ENCODE measurements around the gene CADPS2.

DNA sequence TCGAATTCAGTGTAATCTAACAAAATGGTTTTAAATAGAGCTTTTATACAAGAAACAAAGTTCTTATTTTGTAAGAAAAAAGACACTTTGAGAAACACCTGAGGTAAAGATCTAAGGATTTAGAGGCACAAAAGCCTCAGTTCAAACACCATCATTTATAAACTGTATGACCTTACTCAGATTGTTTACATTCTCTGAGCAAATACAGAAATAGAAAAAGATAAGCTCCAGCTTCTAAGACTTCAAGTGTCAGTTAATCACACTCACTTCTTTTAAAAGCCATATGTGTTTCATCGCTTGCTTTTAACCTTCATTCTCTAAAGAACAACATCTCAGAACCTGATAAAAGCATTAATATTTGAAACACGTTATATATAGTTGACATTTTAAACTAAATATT, 27.9 kb downstream of the CADPS2 start:
- TF ChIP-seq, protein P1, sequence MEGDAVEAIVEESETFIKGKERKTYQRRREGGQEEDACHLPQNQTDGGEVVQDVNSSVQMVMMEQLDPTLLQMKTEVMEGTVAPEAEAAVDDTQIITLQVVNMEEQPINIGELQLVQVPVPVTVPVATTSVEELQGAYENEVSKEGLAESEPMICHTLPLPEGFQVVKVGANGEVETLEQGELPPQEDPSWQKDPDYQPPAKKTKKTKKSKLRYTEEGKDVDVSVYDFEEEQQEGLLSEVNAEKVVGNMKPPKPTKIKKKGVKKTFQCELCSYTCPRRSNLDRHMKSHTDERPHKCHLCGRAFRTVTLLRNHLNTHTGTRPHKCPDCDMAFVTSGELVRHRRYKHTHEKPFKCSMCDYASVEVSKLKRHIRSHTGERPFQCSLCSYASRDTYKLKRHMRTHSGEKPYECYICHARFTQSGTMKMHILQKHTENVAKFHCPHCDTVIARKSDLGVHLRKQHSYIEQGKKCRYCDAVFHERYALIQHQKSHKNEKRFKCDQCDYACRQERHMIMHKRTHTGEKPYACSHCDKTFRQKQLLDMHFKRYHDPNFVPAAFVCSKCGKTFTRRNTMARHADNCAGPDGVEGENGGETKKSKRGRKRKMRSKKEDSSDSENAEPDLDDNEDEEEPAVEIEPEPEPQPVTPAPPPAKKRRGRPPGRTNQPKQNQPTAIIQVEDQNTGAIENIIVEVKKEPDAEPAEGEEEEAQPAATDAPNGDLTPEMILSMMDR (IDR thresholded peaks at IDR 0.05), result no peak
- TF ChIP-seq POLR2A (IDR thresholded peaks at IDR 0.05), result no peak

Measured in body of pancreas (tissue), 4 donors.